ENCODE results near the gene ABCA1.

ABCA1 gene

GRCh38 chr9:104831681-104832080 lies 96.3 kb downstream of the ABCA1 start:
- no peak for DNase-seq

GRCh38 chr9:104826911-104827310 lies 101.0 kb downstream of the ABCA1 start:
- no peak for DNase-seq

GRCh38 chr9:104826079-104826775 lies 101.7 kb downstream of the ABCA1 start:
- no peak for DNase-seq

DNA sequence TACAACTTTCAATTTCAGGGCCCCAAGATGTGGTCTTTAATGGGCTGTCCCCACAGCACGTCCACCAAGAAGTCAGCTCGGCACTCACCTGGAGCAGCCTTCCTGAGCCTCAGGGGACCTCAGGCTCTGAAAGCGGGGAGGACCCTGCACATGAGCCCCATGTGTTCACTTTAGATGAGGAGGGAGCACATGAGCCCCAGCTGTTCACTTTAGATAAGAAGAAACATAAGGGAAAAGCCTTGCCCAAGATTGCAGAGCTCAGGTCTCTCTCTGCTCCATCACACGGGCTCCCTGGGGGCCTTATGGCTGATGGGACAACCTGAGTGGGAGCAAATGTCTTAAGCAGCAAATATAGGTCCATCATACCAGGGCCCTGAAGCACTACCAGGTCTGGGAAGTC lies 107.6 kb downstream of the ABCA1 start:
- DNase-seq = no peak

- no peak for DNase-seq
Observed at GRCh38 chr9:104819033-104819432, 108.9 kb downstream of the ABCA1 start.

GRCh38 chr9:104817437-104817836 lies 110.5 kb downstream of the ABCA1 start:
- no peak for DNase-seq

GRCh38 chr9:104815851-104816565 lies 111.9 kb downstream of the ABCA1 start:
- DNase-seq = no peak

GRCh38 chr9:104810421-104811339 lies 117.3 kb downstream of the ABCA1 start:
- no peak for DNase-seq

- peak; percentile 3 for DNase-seq
Observed at GRCh38 chr9:104808035-104808614, 119.8 kb downstream of the ABCA1 start.

GRCh38 chr9:104805441-104805840 lies 122.5 kb downstream of the ABCA1 start:
- no peak for DNase-seq

- no peak for DNase-seq
Observed at GRCh38 chr9:104802906-104803305, 125.0 kb downstream of the ABCA1 start.

GRCh38 chr9:104802110-104802509 lies 125.8 kb downstream of the ABCA1 start:
- DNase-seq = no peak

DNA sequence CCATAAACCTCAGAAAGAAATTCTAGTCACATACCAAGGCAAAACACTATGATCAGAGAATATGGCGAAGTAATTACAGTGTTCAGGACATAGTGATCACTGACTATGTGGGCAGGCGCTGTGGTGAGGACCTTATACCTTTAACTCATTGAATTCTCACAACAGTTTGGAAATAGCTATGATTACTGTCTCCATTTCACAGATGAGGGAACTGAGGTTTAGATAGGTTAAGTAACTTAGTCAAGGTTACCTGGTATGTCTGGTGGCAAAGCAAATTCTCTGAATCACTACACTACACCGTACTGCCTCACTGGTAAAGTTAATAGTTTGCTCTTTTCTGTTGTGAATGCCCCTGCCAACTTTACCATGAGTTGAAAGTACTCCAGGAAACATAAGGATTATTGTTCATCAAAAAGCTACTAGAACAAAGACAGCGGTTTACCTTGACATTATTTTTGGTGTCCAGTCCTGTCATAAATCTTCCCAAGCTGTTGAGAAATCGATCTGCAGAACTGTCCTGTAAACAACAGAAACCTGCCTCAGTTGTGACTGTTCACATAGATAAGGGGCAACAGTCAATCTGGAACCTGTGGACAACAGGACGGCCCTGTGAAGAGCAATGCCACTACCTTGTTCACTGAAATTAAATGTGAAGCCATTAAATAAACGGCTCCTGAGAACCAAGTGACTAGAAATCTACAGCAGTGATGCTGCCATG lies 127.7 kb downstream of the ABCA1 start:
- no peak for DNase-seq

DNA sequence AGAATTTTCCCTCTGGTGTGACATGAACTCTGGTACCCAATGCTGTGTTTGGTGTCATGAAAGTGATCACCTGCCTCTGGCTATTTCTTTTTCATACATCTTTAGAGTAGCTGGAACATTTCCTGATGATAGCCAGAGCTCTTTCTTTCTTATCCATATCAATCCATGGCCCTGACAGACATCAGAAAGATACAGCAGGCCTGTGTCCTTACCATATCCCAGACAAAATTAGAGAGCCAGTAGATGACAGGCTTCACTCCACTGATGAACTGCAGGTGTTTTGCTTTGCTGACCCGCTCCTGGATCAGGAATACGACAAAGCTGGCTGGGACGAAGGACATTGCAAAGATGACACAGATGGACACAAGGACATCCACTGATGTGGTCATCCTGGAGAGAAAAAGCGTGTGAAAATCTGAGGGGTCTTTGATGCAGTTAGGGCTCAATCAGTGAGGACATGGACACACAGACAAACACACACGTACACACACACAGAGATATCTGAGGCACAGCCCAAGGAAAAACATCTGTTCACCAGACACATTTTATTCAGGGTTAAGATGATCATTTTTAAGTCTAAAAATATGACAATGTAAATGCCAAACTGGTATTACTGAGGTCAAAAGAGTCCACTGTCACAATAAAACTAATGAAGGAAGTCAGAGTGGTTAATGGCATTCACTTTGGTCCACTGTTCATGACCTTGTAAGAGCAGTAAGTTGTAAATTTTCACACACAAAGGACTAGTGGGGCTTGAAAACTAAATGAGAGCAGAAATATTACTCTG lies 129.6 kb downstream of the ABCA1 start:
- no peak for DNase-seq

DNA sequence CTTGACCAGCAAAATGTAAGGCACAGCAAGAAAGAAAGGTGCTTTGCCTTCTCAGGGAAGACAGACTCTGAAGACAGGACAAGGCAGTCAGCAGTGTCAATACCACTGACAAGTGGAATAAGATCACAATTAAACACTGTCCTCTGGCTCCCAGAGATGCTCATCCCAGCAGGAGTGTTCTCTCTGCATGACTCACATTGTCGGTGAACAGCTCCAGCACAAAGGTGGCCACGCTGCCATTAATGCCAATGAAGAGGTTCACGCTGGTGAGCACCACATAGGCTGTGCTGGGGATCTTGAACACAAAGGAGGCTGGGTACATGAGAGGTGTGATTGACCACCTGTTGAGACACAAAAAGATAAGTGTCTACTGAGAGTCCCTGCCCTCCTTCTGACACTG lies 132.1 kb downstream of the ABCA1 start:
- DNase-seq = no peak

GRCh38 chr9:104795082-104795481 lies 132.9 kb downstream of the ABCA1 start:
- DNase-seq = peak; percentile 62

DNA sequence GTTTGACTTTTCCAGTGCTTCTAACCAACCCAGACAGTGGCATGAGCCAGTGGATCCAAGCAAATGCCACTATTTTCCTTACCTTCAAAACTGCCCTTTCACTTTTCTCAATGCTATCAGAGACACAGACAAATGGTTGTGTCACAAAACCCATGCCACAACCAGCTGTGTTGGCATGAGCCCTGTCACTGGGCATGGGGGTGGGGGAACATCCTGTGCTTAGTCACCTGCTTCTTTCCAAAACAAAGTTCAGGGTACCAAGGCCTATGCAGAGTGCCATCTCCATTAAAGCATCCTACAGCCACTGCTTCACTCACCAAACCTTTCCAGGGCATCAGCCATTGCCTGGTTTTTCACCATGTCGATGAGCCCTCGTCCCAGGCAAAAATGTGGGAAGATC lies 133.9 kb downstream of the ABCA1 start:
- no peak for DNase-seq

- DNase-seq = no peak
Observed at GRCh38 chr9:104788251-104788650, 139.7 kb downstream of the ABCA1 start.

DNA sequence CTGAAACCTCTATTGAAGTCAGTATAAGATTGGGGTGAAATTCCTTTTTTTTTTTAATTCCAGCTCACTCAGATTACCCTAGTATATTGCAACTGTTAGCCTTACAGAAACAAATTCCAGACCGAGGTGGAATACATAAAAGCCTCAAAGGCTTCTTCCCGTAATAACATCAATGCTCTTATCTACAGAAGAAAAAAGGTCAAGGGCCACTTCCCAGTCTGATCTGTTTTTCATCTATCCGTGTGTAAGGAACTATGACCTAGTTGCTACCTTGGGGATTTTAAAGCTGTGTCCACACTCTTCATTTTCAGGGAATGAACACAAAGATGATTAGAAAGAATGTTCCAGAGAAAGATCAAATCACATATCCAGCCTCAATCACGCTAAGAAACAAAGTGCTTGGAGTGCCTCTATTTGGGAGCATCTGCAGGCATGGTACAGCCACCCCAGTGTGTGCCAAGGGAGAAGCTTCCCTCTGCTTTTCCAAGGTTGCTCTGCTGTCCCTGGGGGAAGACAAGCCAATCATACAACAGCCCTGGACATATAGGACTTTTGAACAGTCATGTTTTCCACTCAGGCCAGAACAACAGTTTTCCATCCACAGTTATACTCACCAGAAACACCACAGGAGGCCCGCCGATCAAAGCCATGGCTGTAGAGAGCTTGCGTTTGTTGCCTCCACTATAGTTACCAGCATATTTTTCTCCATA lies 140.5 kb downstream of the ABCA1 start:
- DNase-seq = no peak

GRCh38 chr9:104786293-104786692 lies 141.7 kb downstream of the ABCA1 start:
- no peak for DNase-seq

- DNase-seq = peak; percentile 70
Observed at GRCh38 chr9:104784098-104784497, 143.9 kb downstream of the ABCA1 start.
